ENCODE measurements around the gene PRDM8. TPM values are rescaled to one million over a fixed set of nuclear protein-coding genes. Genes with fewer than 3 reads are reported as not detected.

The PRDM8 gene
- total RNA-seq, 4 donors from 2014 or later = 0.49 to 1.9 (median 1.1) TPM

GRCh38 chr4:80192252-80192866 lies 4.9 kb upstream of the PRDM8 start:
- H3K36me3 ChIP-seq = no peaks in the 10 kb centered on the region
- no peak for DNase-seq (ENCODE audit: low spot score in 2 of 2)
- 77% methylated on average over 3 of the region's 3 CpGs for WGBS
- no peak overlapping the region for H3K4me3 ChIP-seq
- peaks cover 25% of the 10 kb centered on the region for H3K4me1 ChIP-seq
- TF ChIP-seq POLR2A (IDR thresholded peaks at IDR 0.05) = no peak
- TF ChIP-seq CTCF (IDR thresholded peaks at IDR 0.05) = no peak
- TF ChIP-seq EP300 (IDR thresholded peaks at IDR 0.05) = no peak
- no peak for TF ChIP-seq POLR2AphosphoS5 (IDR thresholded peaks at IDR 0.05)
- no peaks in the 10 kb centered on the region for H3K9me3 ChIP-seq
- peaks cover 74% of the 10 kb centered on the region for H3K27me3 ChIP-seq
- H3K27ac ChIP-seq = no peak overlapping the region

- H3K4me1 ChIP-seq = peaks cover 31% of the 10 kb centered on the region
- no peak overlapping the region for H3K4me3 ChIP-seq
- no peak overlapping the region for H3K27ac ChIP-seq
- H3K36me3 ChIP-seq = no peaks in the 10 kb centered on the region
- TF ChIP-seq EP300 (IDR thresholded peaks at IDR 0.05) (no peak), POLR2A (IDR thresholded peaks at IDR 0.05) (no peak), POLR2AphosphoS5 (IDR thresholded peaks at IDR 0.05) (no peak), CTCF (IDR thresholded peaks at IDR 0.05) (no peak)
- H3K9me3 ChIP-seq = no peaks in the 10 kb centered on the region
- 45% methylated on average over 2 of the region's 2 CpGs for WGBS
- DNase-seq (ENCODE audit: low spot score in 2 of 2) = no peak
- peaks cover 74% of the 10 kb centered on the region for H3K27me3 ChIP-seq
Measured at GRCh38 chr4:80192937-80193336, 4.4 kb upstream of the PRDM8 start.

GRCh38 chr4:80195441-80196140 lies 1.7 kb upstream of the PRDM8 start:
- H3K27ac ChIP-seq = no peak overlapping the region
- TF ChIP-seq POLR2A (IDR thresholded peaks at IDR 0.05) = no peak
- TF ChIP-seq EP300 (IDR thresholded peaks at IDR 0.05) = no peak
- TF ChIP-seq CTCF (IDR thresholded peaks at IDR 0.05) = no peak
- TF ChIP-seq POLR2AphosphoS5 (IDR thresholded peaks at IDR 0.05) = no peak
- peaks cover 22% of the 10 kb centered on the region for H3K4me1 ChIP-seq
- DNase-seq (ENCODE audit: low spot score in 2 of 2) = no peak
- H3K36me3 ChIP-seq = no peaks in the 10 kb centered on the region
- WGBS = 60% methylated on average over 2 of the region's 2 CpGs
- no peak overlapping the region for H3K4me3 ChIP-seq
- H3K9me3 ChIP-seq = no peaks in the 10 kb centered on the region
- peaks cover 74% of the 10 kb centered on the region for H3K27me3 ChIP-seq

GRCh38 chr4:80196259-80196921 lies 913 bp upstream of the PRDM8 start:
- DNase-seq (ENCODE audit: low spot score in 2 of 2) = no peak
- TF ChIP-seq EP300 (IDR thresholded peaks at IDR 0.05) = no peak
- 42% methylated on average over 22 of the region's 22 CpGs for WGBS
- Histone ChIP-seq H3K36me3 (no peaks in the 10 kb centered on the region), H3K9me3 (no peaks in the 10 kb centered on the region), H3K4me3 (peak overlapping the region; percentile 42), H3K27ac (no peak overlapping the region), H3K4me1 (peaks cover 21% of the 10 kb centered on the region), H3K27me3 (peaks cover 80% of the 10 kb centered on the region)

- H3K27me3 ChIP-seq = peaks cover 87% of the 10 kb centered on the region
- no peak for DNase-seq (ENCODE audit: low spot score in 2 of 2)
- no peak for TF ChIP-seq POLR2A (IDR thresholded peaks at IDR 0.05)
- no peak for TF ChIP-seq POLR2AphosphoS5 (IDR thresholded peaks at IDR 0.05)
- no peak for TF ChIP-seq CTCF (IDR thresholded peaks at IDR 0.05)
- TF ChIP-seq EP300 (IDR thresholded peaks at IDR 0.05) = no peak
- peak overlapping the region; percentile 42 for H3K4me3 ChIP-seq
- H3K36me3 ChIP-seq = no peaks in the 10 kb centered on the region
- peaks cover 33% of the 10 kb centered on the region for H3K4me1 ChIP-seq
- H3K27ac ChIP-seq = no peak overlapping the region
- H3K9me3 ChIP-seq = no peaks in the 10 kb centered on the region
- 9% methylated on average over 45 of the region's 45 CpGs for WGBS
Measured at GRCh38 chr4:80197601-80198440, 518 bp downstream of the PRDM8 start.
